Vagina (tissue), 2 donors: Measurements from ENCODE around the gene LRRC56. TPM values are rescaled to one million over a fixed set of nuclear protein-coding genes. Genes with fewer than 3 reads are reported as not detected.
A peak's percentile ranks its signal among the peaks of the same experiment; 100 is the strongest.
"Not testable (repeated sequence)": the region's sequence is repeated elsewhere in the genome, so short reads cannot be mapped to it uniquely, and the experiment has no call there.

Experiments
- DNase-seq, 2 donors: peaks; one replicate each; pipeline ENCODE4 v3.0.0-alpha.2; 2017; ENCODE audit errors: extremely low spot score in 2 of 2
- H3K27ac ChIP-seq: fragments of 200-600 bp; sonication (generic); one replicate; pipeline ENCODE4 v1.5.1; 2019
- H3K27me3 ChIP-seq: fragments of 200-600 bp; sonication (generic); one replicate; pipeline ENCODE4 v1.5.1; 2019
- H3K36me3 ChIP-seq, 2 donors: fragments of 200-600 bp; sonication (generic); one replicate each; pipeline ENCODE4 v1.5.1; 2017 to 2019
- H3K4me1 ChIP-seq: fragments of 200-600 bp; sonication (generic); one replicate; pipeline ENCODE4 v1.5.1; 2019
- H3K4me3 ChIP-seq, 2 donors: fragments of 200-600 bp; sonication (generic); 1 replicate in 1 of 2; 2 replicates in 1 of 2; pipeline ENCODE4 v1.5.1; 2016 to 2019
- H3K9me3 ChIP-seq: fragments of 200-600 bp; sonication (generic); one replicate; pipeline ENCODE4 v1.5.1; 2019
- POLR2A ChIP-seq, 2 donors: fragments of 450-650 bp; IDR thresholded peaks; one replicate each; pipeline ENCODE4 v1.6.1; 2017; ENCODE audit warnings: antibody characterized with exemption in 2 of 2, mild to moderate bottlenecking in 2 of 2, moderate library complexity in 2 of 2
- POLR2AphosphoS5 ChIP-seq, 2 donors: sonication (generic); formaldehyde crosslinking; IDR thresholded peaks; one replicate each; pipeline ENCODE4 v1.9.0; 2017; ENCODE audit warnings: antibody characterized with exemption in 2 of 2, mild to moderate bottlenecking in 2 of 2, low read depth in 1 of 2; ENCODE audit not compliant: insufficient read depth in 1 of 2
- intact Hi-C: fragments of 100-400 bp; cut with DNase I; formaldehyde crosslinking; loops from one replicate; pipeline ENCODE4 v1.15.1; 2023
- total RNA-seq: library from RNA; depleted of rRNA; stranded (reverse); fragments of >200 nt; gene quantifications from one replicate; pipeline ENCODE4 v1.2.3, GENCODE V29; 2016
- TF ChIP-seq, protein P1 (sequence below), 3 experiments: fragments of 450-650 bp in 2 of 3; fragments of 200-600 bp in 1 of 3; sonication (generic) in 1 of 3; IDR thresholded peaks; one replicate each; pipeline ENCODE4 v1.5.1; 2017 to 2019; ENCODE audit warnings: antibody characterized with exemption in 3 of 3, mild to moderate bottlenecking in 2 of 3, moderate library complexity in 2 of 3

LRRC56 gene
- total RNA-seq, 1 donor from 2014 or later, result 0.49 TPM

DNA sequence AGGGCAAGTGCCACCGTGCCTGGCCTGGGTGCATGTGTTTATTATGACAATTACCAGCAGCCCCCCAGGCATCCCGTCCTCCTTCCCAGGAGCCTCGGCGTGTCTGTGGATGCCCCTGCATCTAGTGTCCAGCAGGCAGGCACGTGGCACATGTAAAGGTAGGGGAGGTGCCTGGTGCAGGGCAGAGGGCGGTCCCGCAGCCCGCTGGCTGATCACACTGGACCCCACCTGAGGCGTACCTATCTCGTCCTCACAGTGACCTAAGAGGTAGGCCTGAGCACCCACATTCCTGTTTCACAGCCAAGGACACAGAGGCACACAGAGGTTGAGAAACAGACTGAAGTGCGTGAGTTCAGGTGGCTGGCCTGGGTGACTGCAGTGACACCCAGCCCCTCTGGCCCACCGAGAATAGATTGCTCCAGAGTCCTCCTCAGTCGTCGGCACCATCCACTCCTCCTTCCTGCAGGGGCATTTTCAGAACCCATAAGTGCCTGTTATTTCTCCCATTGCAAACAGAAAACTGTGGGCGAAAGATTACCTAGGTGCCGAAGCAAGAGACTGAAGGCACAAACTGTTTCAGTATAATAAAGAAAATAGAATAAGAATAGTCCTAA lies 35.9 kb downstream of the LRRC56 start:
- no peaks in the 10 kb centered on the region for H3K9me3 ChIP-seq
- no peaks in the 10 kb centered on the region for H3K27me3 ChIP-seq
- intact Hi-C loops, result no loop called here
- no peaks in the 10 kb centered on the region for H3K36me3 ChIP-seq
- no peak overlapping the region for H3K27ac ChIP-seq
- TF ChIP-seq, protein P1, sequence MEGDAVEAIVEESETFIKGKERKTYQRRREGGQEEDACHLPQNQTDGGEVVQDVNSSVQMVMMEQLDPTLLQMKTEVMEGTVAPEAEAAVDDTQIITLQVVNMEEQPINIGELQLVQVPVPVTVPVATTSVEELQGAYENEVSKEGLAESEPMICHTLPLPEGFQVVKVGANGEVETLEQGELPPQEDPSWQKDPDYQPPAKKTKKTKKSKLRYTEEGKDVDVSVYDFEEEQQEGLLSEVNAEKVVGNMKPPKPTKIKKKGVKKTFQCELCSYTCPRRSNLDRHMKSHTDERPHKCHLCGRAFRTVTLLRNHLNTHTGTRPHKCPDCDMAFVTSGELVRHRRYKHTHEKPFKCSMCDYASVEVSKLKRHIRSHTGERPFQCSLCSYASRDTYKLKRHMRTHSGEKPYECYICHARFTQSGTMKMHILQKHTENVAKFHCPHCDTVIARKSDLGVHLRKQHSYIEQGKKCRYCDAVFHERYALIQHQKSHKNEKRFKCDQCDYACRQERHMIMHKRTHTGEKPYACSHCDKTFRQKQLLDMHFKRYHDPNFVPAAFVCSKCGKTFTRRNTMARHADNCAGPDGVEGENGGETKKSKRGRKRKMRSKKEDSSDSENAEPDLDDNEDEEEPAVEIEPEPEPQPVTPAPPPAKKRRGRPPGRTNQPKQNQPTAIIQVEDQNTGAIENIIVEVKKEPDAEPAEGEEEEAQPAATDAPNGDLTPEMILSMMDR (IDR thresholded peaks at IDR 0.05), result no peak
- no peak for TF ChIP-seq POLR2A (IDR thresholded peaks at IDR 0.05)
- no peak for TF ChIP-seq POLR2AphosphoS5 (IDR thresholded peaks at IDR 0.05; ENCODE audit: insufficient read depth in 1 of 2, low read depth in 1 of 2)
- no peak for DNase-seq
- peaks cover 39% of the 10 kb centered on the region for H3K4me1 ChIP-seq
- H3K4me3 ChIP-seq, result no peak overlapping the region

DNA sequence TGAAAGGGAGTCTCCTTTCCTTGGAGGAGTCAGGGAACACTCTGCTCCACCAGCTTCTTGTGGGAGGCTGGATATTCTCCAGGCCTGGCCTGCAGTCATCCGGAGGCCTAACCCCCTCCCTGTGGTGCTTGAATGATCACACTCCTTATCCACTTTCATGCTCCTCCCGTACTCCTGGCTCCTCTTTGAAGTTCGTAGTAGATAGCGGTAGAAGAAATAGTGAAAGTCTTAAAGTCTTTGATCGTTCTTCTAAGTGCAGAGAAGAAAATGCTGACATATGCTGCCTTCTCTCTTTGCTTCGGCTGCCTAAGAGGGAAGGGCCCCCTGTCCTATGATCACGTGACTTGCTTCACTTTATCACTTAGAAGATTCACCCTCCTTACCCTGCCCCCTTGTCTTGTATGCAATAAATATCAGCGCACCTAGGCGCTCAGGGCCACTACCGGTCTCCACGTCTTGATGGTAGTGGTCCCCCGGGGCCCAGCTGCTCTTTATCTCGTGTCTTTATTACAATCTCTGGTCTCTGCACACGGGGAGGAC lies 36.8 kb downstream of the LRRC56 start:
- H3K27me3 ChIP-seq, H3K27ac ChIP-seq, H3K36me3 ChIP-seq, H3K4me3 ChIP-seq, intact Hi-C loops, H3K9me3 ChIP-seq, DNase-seq: not testable (repeated sequence)
- peaks cover 45% of the 10 kb centered on the region for H3K4me1 ChIP-seq

DNA sequence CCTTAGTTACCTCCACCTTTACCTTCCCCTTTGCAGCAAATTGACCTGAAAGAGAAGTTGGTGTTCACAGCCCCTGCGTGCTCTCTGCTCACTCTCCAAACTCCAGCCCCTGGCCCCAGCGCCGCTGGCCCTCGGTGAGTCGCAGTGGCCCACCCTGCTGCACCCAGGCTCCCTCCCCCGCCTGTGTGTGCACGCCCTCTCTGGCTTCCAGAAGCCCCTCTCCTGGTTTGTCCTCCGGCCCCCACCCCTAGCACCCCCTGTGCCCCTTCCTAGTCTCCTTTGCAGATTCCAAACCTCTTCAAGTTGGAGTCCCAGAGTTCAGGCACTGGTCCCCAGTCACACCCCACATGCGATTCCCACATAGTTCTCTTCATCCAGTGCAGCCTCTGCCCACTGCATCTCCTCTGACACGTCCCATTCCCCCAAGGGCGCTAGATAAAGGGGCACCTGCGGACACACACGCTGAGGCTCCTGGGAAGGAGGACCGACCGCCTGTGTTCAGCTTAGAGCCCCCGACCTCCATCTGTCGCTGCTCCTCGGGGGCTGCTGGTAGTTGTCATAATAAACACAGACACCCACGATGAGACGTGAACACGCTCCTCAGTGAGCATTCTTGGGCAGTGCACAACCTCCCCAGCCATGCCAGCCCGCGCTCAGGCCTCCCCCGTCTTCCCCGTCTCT lies 37.4 kb downstream of the LRRC56 start:
- H3K4me1 ChIP-seq, result peaks cover 46% of the 10 kb centered on the region
- peak overlapping the region; percentile 64 to 80 for H3K4me3 ChIP-seq
- H3K27me3 ChIP-seq, result no peaks in the 10 kb centered on the region
- H3K27ac ChIP-seq, result peak overlapping the region; percentile 72
- H3K9me3 ChIP-seq, result no peaks in the 10 kb centered on the region
- no peak for DNase-seq
- intact Hi-C loops, result no loop called here
- TF ChIP-seq, protein P1 (IDR thresholded peaks at IDR 0.05), result no peak
- TF ChIP-seq POLR2AphosphoS5 (IDR thresholded peaks at IDR 0.05; ENCODE audit: insufficient read depth in 1 of 2, low read depth in 1 of 2) (no peak), POLR2A (IDR thresholded peaks at IDR 0.05) (no peak)
- no peaks in the 10 kb centered on the region for H3K36me3 ChIP-seq

DNA sequence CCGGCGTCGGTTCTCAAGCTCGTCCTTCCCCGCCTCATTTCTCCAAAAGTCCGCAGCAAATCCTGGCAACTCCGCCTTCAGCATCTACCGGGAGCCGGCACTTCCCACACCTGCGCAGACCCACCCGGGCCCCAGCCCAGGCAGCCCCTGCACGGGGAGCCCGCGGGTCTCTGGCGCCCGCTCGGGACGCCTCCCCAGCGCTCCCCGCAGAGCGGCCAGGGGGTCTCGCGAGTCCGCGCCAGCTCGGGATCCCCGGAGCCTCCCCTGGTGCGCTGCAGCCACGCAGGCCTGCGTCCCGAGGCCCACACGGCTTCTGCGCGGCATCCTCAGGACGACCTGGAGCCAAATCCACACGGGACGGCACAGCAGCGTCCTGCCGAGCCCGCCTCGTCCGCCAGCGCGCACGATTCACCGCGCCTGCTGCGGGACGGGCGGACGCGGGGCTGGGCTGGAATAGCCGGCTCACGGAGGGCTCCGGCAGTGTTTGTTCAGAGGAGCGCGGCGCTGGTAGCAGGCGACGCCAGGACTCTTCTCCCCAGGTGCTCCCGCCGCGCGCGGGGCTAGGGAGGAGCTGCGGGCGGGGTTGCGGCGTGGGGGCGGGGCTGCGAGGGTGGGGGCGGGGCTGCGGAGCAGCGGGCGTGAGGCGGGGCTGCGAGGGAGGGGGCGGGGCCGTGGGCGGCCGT lies 38.1 kb downstream of the LRRC56 start:
- intact Hi-C loops, result no loop called here

More for the DNA sequence above, 38.1 kb downstream of the LRRC56 start:
- Histone ChIP-seq H3K4me3 (peak overlapping the region; percentile 64 to 80), H3K36me3 (no peaks in the 10 kb centered on the region), H3K4me1 (peaks cover 53% of the 10 kb centered on the region), H3K27ac (peak overlapping the region; percentile 72), H3K9me3 (no peaks in the 10 kb centered on the region), H3K27me3 (no peaks in the 10 kb centered on the region)
- TF ChIP-seq POLR2AphosphoS5 (IDR thresholded peaks at IDR 0.05; ENCODE audit: insufficient read depth in 1 of 2, low read depth in 1 of 2), result peak in 1 of 2 donors; percentile 74
- TF ChIP-seq, protein P1 (IDR thresholded peaks at IDR 0.05), result no peak
- DNase-seq, result no peak
